Kidney tubule cell (primary cell): ENCODE data around the gene TPRN.

Source experiments
- DNase-seq: peaks from one replicate; pipeline ENCODE4 v3.0.0-alpha.2; 2018; ENCODE audit warnings: low spot score

The TPRN gene

GRCh38 chr9:137143459-137143858 is 57.1 kb downstream of the TPRN start:
- no peak for DNase-seq

GRCh38 chr9:137141976-137142936 is 58.3 kb downstream of the TPRN start:
- no peak for DNase-seq
